HUES6 (cell line): ENCODE measurements around the gene BPIFA2.

Source experiments
- H3K27ac ChIP-seq: 2 replicates; pipeline ENCODE4 v1.7.0; 2013; ENCODE audit warnings: low read depth, mild to moderate bottlenecking, low read length, inconsistent platforms
- H3K27me3 ChIP-seq: 2 replicates; pipeline ENCODE4 v1.6.1; 2013; ENCODE audit warnings: low read length; ENCODE audit not compliant: control insufficient read depth, insufficient read depth
- H3K36me3 ChIP-seq: 2 replicates; pipeline ENCODE4 v1.6.1; 2013; ENCODE audit warnings: low read length; ENCODE audit not compliant: control insufficient read depth, insufficient read depth
- H3K4me1 ChIP-seq: 2 replicates; pipeline ENCODE4 v1.6.1; 2013; ENCODE audit warnings: low read length; ENCODE audit not compliant: control insufficient read depth, insufficient read depth
- H3K4me3 ChIP-seq: 2 replicates; pipeline ENCODE4 v1.5.1; 2013; ENCODE audit warnings: low read depth, low read length
- H3K9ac ChIP-seq: one replicate; pipeline ENCODE4 v1.6.1; 2013; ENCODE audit warnings: mild to moderate bottlenecking, low read length
- H3K9me3 ChIP-seq: 2 replicates; pipeline ENCODE4 v1.6.1; 2013; ENCODE audit warnings: low read depth, low read length; ENCODE audit not compliant: control insufficient read depth, insufficient read depth

BPIFA2 gene

GRCh38 chr20:33132513-33133372 is 35.2 kb upstream of the BPIFA2 start:
- Histone ChIP-seq H3K9me3 (no peaks in the 10 kb centered on the region), H3K27me3 (no peaks in the 10 kb centered on the region), H3K4me1 (peaks cover 12% of the 10 kb centered on the region), H3K9ac (no peak overlapping the region), H3K4me3 (no peak overlapping the region), H3K27ac (no peak overlapping the region), H3K36me3 (no peaks in the 10 kb centered on the region)

- Histone ChIP-seq H3K4me1 (peaks cover 12% of the 10 kb centered on the region), H3K4me3 (no peak overlapping the region), H3K27me3 (no peaks in the 10 kb centered on the region)
These were observed 34.5 kb upstream of the BPIFA2 start for GRCh38 chr20:33133373-33133941.

GRCh38 chr20:33137195-33137594 is 30.8 kb upstream of the BPIFA2 start:
- H3K4me3 ChIP-seq = no peak overlapping the region

More at GRCh38 chr20:33133373-33133941, 34.5 kb upstream of the BPIFA2 start:
- Histone ChIP-seq H3K27ac (no peak overlapping the region), H3K9me3 (peaks cover 6% of the 10 kb centered on the region; the same call in 1 of the 2 replicates), H3K36me3 (no peaks in the 10 kb centered on the region), H3K9ac (no peak overlapping the region)

GRCh38 chr20:33139467-33139866 is 28.5 kb upstream of the BPIFA2 start:
- Histone ChIP-seq H3K4me3 (no peak overlapping the region), H3K27me3 (no peaks in the 10 kb centered on the region), H3K36me3 (no peaks in the 10 kb centered on the region), H3K4me1 (no peaks in the 10 kb centered on the region), H3K27ac (no peak overlapping the region), H3K9ac (no peak overlapping the region), H3K9me3 (peaks cover 13% of the 10 kb centered on the region)

More at GRCh38 chr20:33137195-33137594, 30.8 kb upstream of the BPIFA2 start:
- Histone ChIP-seq H3K4me1 (peaks cover 10% of the 10 kb centered on the region), H3K27ac (no peak overlapping the region), H3K9me3 (peaks cover 13% of the 10 kb centered on the region), H3K9ac (no peak overlapping the region), H3K27me3 (no peaks in the 10 kb centered on the region), H3K36me3 (no peaks in the 10 kb centered on the region)

- no peaks in the 10 kb centered on the region for H3K36me3 ChIP-seq
- no peak overlapping the region for H3K4me3 ChIP-seq
- H3K9ac ChIP-seq = no peak overlapping the region
- no peaks in the 10 kb centered on the region for H3K9me3 ChIP-seq
- peaks cover 11% of the 10 kb centered on the region; the same call in 1 of the 2 replicates for H3K27me3 ChIP-seq
- H3K4me1 ChIP-seq = no peaks in the 10 kb centered on the region
- H3K27ac ChIP-seq = no peak overlapping the region
These were observed 22.4 kb upstream of the BPIFA2 start for GRCh38 chr20:33145521-33145920.

GRCh38 chr20:33147299-33147698 is 20.7 kb upstream of the BPIFA2 start:
- H3K9me3 ChIP-seq = no peaks in the 10 kb centered on the region
- H3K9ac ChIP-seq = no peak overlapping the region
- H3K4me1 ChIP-seq = no peaks in the 10 kb centered on the region
- no peaks in the 10 kb centered on the region for H3K36me3 ChIP-seq
- H3K4me3 ChIP-seq = no peak overlapping the region
- no peak overlapping the region for H3K27ac ChIP-seq
- peaks cover 23% of the 10 kb centered on the region; the same call in 1 of the 2 replicates for H3K27me3 ChIP-seq

- H3K36me3 ChIP-seq = no peaks in the 10 kb centered on the region
These were observed 19.9 kb upstream of the BPIFA2 start for GRCh38 chr20:33148040-33148439.

GRCh38 chr20:33154252-33154651 is 13.7 kb upstream of the BPIFA2 start:
- H3K36me3 ChIP-seq = no peaks in the 10 kb centered on the region
- peaks cover 34% of the 10 kb centered on the region; the same call in 1 of the 2 replicates for H3K27me3 ChIP-seq
- no peak overlapping the region for H3K4me3 ChIP-seq
- H3K27ac ChIP-seq = no peak overlapping the region
- H3K4me1 ChIP-seq = no peaks in the 10 kb centered on the region
- H3K9ac ChIP-seq = no peak overlapping the region
- H3K9me3 ChIP-seq = no peaks in the 10 kb centered on the region

More at GRCh38 chr20:33148040-33148439, 19.9 kb upstream of the BPIFA2 start:
- no peak overlapping the region for H3K4me3 ChIP-seq
- H3K9me3 ChIP-seq = no peaks in the 10 kb centered on the region
- peaks cover 29% of the 10 kb centered on the region; the same call in 1 of the 2 replicates for H3K27me3 ChIP-seq
- H3K9ac ChIP-seq = no peak overlapping the region
- H3K4me1 ChIP-seq = no peaks in the 10 kb centered on the region
- H3K27ac ChIP-seq = no peak overlapping the region

- Histone ChIP-seq H3K36me3 (no peaks in the 10 kb centered on the region), H3K27ac (no peak overlapping the region), H3K4me3 (no peak overlapping the region), H3K4me1 (no peaks in the 10 kb centered on the region), H3K27me3 (peaks cover 9% of the 10 kb centered on the region; the same call in 1 of the 2 replicates), H3K9me3 (no peaks in the 10 kb centered on the region), H3K9ac (no peak overlapping the region)
These were observed 9.1 kb upstream of the BPIFA2 start for GRCh38 chr20:33158637-33159385.

GRCh38 chr20:33159713-33160112 is 8.2 kb upstream of the BPIFA2 start:
- Histone ChIP-seq H3K36me3 (no peaks in the 10 kb centered on the region), H3K9ac (no peak overlapping the region), H3K4me1 (no peaks in the 10 kb centered on the region), H3K4me3 (no peak overlapping the region), H3K27ac (no peak overlapping the region), H3K9me3 (no peaks in the 10 kb centered on the region), H3K27me3 (0 out of 2 replicates have a peak, but pooled peaks cover under 1% of the 10 kb centered on the region)
